HEK293 (cell line): ENCODE results near the gene PTPRJ.

Experiments
- ATF2 ChIP-seq: fragments of 450-650 bp; formaldehyde crosslinking; IDR thresholded peaks from 2 replicates; pipeline ENCODE4 v1.5.1; 2016; ENCODE audit warnings: missing biosample characterization, missing genetic modification characterization, low read depth
- PRDM10 ChIP-seq: fragments of 450-650 bp; formaldehyde crosslinking; IDR thresholded peaks from 2 replicates; pipeline ENCODE4 v1.5.1; 2016; ENCODE audit warnings: missing biosample characterization, missing genetic modification characterization
- YY1 ChIP-seq: fragments of 450-650 bp; formaldehyde crosslinking; IDR thresholded peaks from 2 replicates; pipeline ENCODE4 v1.5.1; 2018; ENCODE audit warnings: missing biosample characterization, missing genetic modification characterization
- ZBTB1 ChIP-seq: fragments of 450-650 bp; formaldehyde crosslinking; IDR thresholded peaks from 2 replicates; pipeline ENCODE4 v1.5.1; 2016; ENCODE audit warnings: missing biosample characterization, missing genetic modification characterization
- ZBTB20 ChIP-seq: fragments of 450-650 bp; formaldehyde crosslinking; IDR thresholded peaks from 2 replicates; pipeline ENCODE4 v1.5.1; 2016; ENCODE audit warnings: missing biosample characterization, missing genetic modification characterization
- ZBTB21 ChIP-seq: fragments of 450-650 bp; formaldehyde crosslinking; IDR thresholded peaks from 2 replicates; pipeline ENCODE4 v1.5.1; 2017; ENCODE audit warnings: missing biosample characterization, missing genetic modification characterization
- ZNF121 ChIP-seq: fragments of 450-650 bp; formaldehyde crosslinking; IDR thresholded peaks from 2 replicates; pipeline ENCODE4 v1.5.1; 2016; ENCODE audit warnings: missing biosample characterization, missing genetic modification characterization
- ZNF324 ChIP-seq: fragments of 450-650 bp; formaldehyde crosslinking; IDR thresholded peaks from 2 replicates; pipeline ENCODE4 v1.5.1; 2016; ENCODE audit warnings: missing biosample characterization, missing genetic modification characterization
- ZNF416 ChIP-seq: fragments of 450-650 bp; formaldehyde crosslinking; IDR thresholded peaks from 2 replicates; pipeline ENCODE4 v1.5.1; 2016; ENCODE audit warnings: missing biosample characterization, missing genetic modification characterization
- ZNF777 ChIP-seq: fragments of 450-650 bp; formaldehyde crosslinking; IDR thresholded peaks from 2 replicates; pipeline ENCODE4 v1.5.1; 2017; ENCODE audit warnings: missing biosample characterization, missing genetic modification characterization, borderline replicate concordance
- TF ChIP-seq, protein P1 (sequence below): fragments of 450-650 bp; formaldehyde crosslinking; optimal IDR thresholded peaks from 2 replicates; pipeline ENCODE3; 2016; ENCODE audit warnings: missing biosample characterization, mild to moderate bottlenecking, missing genetic modification characterization
- TF ChIP-seq, protein P2 (sequence below): fragments of 450-650 bp; formaldehyde crosslinking; IDR thresholded peaks from 2 replicates; pipeline ENCODE4 v1.5.1; 2016; ENCODE audit warnings: missing biosample characterization, missing genetic modification characterization

GRCh38 chr11:48013269-48013901 lies 33.0 kb downstream of the PTPRJ start:
- no peak for TF ChIP-seq PRDM10 (tag by site-specific recombination)
- TF ChIP-seq ZBTB21 (tag by site-specific recombination) = no peak
- TF ChIP-seq ZNF324 (tag by site-specific recombination) = no peak
- TF ChIP-seq ZNF121 (tag by site-specific recombination) = no peak
- TF ChIP-seq YY1 = no peak
- TF ChIP-seq, protein P1, sequence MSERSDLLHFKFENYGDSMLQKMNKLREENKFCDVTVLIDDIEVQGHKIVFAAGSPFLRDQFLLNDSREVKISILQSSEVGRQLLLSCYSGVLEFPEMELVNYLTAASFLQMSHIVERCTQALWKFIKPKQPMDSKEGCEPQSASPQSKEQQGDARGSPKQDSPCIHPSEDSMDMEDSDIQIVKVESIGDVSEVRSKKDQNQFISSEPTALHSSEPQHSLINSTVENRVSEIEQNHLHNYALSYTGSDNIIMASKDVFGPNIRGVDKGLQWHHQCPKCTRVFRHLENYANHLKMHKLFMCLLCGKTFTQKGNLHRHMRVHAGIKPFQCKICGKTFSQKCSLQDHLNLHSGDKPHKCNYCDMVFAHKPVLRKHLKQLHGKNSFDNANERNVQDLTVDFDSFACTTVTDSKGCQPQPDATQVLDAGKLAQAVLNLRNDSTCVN (tag by site-specific recombination) = no peak
- TF ChIP-seq ZBTB20 (tag by site-specific recombination) = no peak
- no peak for TF ChIP-seq ZNF777 (tag by site-specific recombination)
- TF ChIP-seq, protein P2, sequence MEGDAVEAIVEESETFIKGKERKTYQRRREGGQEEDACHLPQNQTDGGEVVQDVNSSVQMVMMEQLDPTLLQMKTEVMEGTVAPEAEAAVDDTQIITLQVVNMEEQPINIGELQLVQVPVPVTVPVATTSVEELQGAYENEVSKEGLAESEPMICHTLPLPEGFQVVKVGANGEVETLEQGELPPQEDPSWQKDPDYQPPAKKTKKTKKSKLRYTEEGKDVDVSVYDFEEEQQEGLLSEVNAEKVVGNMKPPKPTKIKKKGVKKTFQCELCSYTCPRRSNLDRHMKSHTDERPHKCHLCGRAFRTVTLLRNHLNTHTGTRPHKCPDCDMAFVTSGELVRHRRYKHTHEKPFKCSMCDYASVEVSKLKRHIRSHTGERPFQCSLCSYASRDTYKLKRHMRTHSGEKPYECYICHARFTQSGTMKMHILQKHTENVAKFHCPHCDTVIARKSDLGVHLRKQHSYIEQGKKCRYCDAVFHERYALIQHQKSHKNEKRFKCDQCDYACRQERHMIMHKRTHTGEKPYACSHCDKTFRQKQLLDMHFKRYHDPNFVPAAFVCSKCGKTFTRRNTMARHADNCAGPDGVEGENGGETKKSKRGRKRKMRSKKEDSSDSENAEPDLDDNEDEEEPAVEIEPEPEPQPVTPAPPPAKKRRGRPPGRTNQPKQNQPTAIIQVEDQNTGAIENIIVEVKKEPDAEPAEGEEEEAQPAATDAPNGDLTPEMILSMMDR = no peak
- no peak for TF ChIP-seq ZNF416 (tag by site-specific recombination)
- no peak for TF ChIP-seq ZBTB1 (tag by site-specific recombination)
- no peak for TF ChIP-seq ATF2 (tag by site-specific recombination)
